Prostate gland (tissue), 2 donors: ENCODE data around the gene FABP1. TPM values are rescaled to one million over a fixed set of nuclear protein-coding genes. Genes with fewer than 3 reads are reported as not detected.

ENCODE experiments used
- DNase-seq: peaks from one replicate; pipeline ENCODE4 v3.0.0-alpha.2; 2019; ENCODE audit warnings: low spot score
- H3K27ac ChIP-seq, 2 donors: fragments of 200-600 bp; sonication (generic); 2 replicates each; pipeline ENCODE4 v1.5.1; 2017 to 2019
- H3K27me3 ChIP-seq: fragments of 200-600 bp; sonication (generic); replicated peaks from 2 replicates; pipeline ENCODE4 v1.5.1; 2019; ENCODE audit not compliant: insufficient read depth
- H3K36me3 ChIP-seq, 2 donors: fragments of 200-600 bp; sonication (generic); 1 replicate in 1 of 2; 2 replicates in 1 of 2; pipeline versions ENCODE4 v1.5.1 to v1.8.1; 2017 to 2019
- H3K4me1 ChIP-seq: fragments of 200-600 bp; sonication (generic); replicated peaks from 2 replicates; pipeline ENCODE4 v1.5.1; 2019
- H3K4me3 ChIP-seq, 2 donors: fragments of 200-600 bp; sonication (generic); 2 replicates each; pipeline ENCODE4 v1.5.1; 2017 to 2019
- H3K9me3 ChIP-seq: fragments of 200-600 bp; sonication (generic); 2 replicates; pipeline ENCODE4 v1.5.1; 2017
- CTCF ChIP-seq, 4 experiments: fragments of 200-600 bp in 2 of 4; fragments of 450-650 bp in 2 of 4; sonication (generic) in 2 of 4; IDR thresholded peaks; 1 replicate in 3 of 4; 2 replicates in 1 of 4; pipeline ENCODE4 v1.5.1; 2016 to 2019; ENCODE audit warnings: antibody characterized with exemption in 4 of 4, mild to moderate bottlenecking in 2 of 4, moderate library complexity in 2 of 4
- POLR2A ChIP-seq: fragments of 450-650 bp; IDR thresholded peaks from one replicate; pipeline ENCODE4 v1.6.1; 2016; ENCODE audit warnings: antibody characterized with exemption, mild to moderate bottlenecking
- POLR2AphosphoS5 ChIP-seq: sonication (generic); formaldehyde crosslinking; IDR thresholded peaks from one replicate; pipeline ENCODE4 v1.6.1; 2017; ENCODE audit warnings: antibody characterized with exemption
- WGBS: methylation state at CpG from one replicate; pipeline ENCODE4 v1.1.5; 2018; 5-methylcytosine and 5-hydroxymethylcytosine counted together
- intact Hi-C: fragments of 100-400 bp; cut with DNase I; formaldehyde crosslinking; loops from one replicate; pipeline ENCODE4 v1.14.2; 2022
- microRNA-seq: library from miRNA; unstranded; fragments of <30 nt; microRNA quantifications from one replicate; pipeline ENCODE4, GENCODE V29; 2016
- small RNA-seq, 2 donors: library from RNA; depleted of rRNA; stranded (forward); fragments of <200 nt; gene quantifications; one replicate each; pipeline ENCODE3, GENCODE V24; 2016
- total RNA-seq, 2 donors: library from RNA; depleted of rRNA; stranded (reverse); fragments of >200 nt; gene quantifications; one replicate each; pipeline ENCODE4 v1.1.0, GENCODE V29; 2016

FABP1 gene
- total RNA-seq, 2 donors from 2014 or later = not detected

- H3K36me3 ChIP-seq = no peaks in the 10 kb centered on the region
- no peaks in the 10 kb centered on the region for H3K4me1 ChIP-seq
- intact Hi-C loops = no loop called here
- TF ChIP-seq POLR2AphosphoS5 = no peak
- no peak for TF ChIP-seq POLR2A
- TF ChIP-seq CTCF (IDR thresholded peaks at IDR 0.05) = no peak
- H3K4me3 ChIP-seq = no peak overlapping the region
- DNase-seq = no peak
- H3K27me3 ChIP-seq = no peaks in the 10 kb centered on the region
- H3K27ac ChIP-seq = no peak overlapping the region
- 86% methylated on average over 2 of the region's 2 CpGs for WGBS
- H3K9me3 ChIP-seq = no peaks in the 10 kb centered on the region
Observed at GRCh38 chr2:88080545-88080944, 47.3 kb downstream of the FABP1 start.

GRCh38 chr2:88078643-88079172, 49.2 kb downstream of the FABP1 start:
- no peak for TF ChIP-seq POLR2AphosphoS5
- no peak for TF ChIP-seq CTCF (IDR thresholded peaks at IDR 0.05)
- TF ChIP-seq POLR2A = no peak
- no peaks in the 10 kb centered on the region for H3K36me3 ChIP-seq
- intact Hi-C loops = no loop called here
- no peaks in the 10 kb centered on the region for H3K9me3 ChIP-seq
- no peak overlapping the region for H3K4me3 ChIP-seq
- WGBS = 29% methylated on average over 3 of the region's 3 CpGs
- no peak for DNase-seq
- no peaks in the 10 kb centered on the region for H3K4me1 ChIP-seq
- H3K27ac ChIP-seq = no peak overlapping the region
- no peaks in the 10 kb centered on the region for H3K27me3 ChIP-seq

GRCh38 chr2:88077080-88077479, 50.8 kb downstream of the FABP1 start:
- intact Hi-C loops = no loop called here
- no peaks in the 10 kb centered on the region for H3K4me1 ChIP-seq
- DNase-seq = no peak

GRCh38 chr2:88074854-88075292, 53.0 kb downstream of the FABP1 start:
- no peaks in the 10 kb centered on the region for H3K9me3 ChIP-seq
- H3K27ac ChIP-seq = no peak overlapping the region
- 26% methylated on average over 4 of the region's 4 CpGs for WGBS
- TF ChIP-seq POLR2AphosphoS5 = no peak
- no peak for TF ChIP-seq CTCF (IDR thresholded peaks at IDR 0.05)
- TF ChIP-seq POLR2A = no peak
- H3K27me3 ChIP-seq = no peaks in the 10 kb centered on the region
- no peaks in the 10 kb centered on the region for H3K4me1 ChIP-seq
- H3K36me3 ChIP-seq = no peaks in the 10 kb centered on the region
- no peak for DNase-seq
- H3K4me3 ChIP-seq = no peak overlapping the region
- intact Hi-C loops = no loop called here

More at GRCh38 chr2:88077080-88077479, 50.8 kb downstream of the FABP1 start:
- no peaks in the 10 kb centered on the region for H3K36me3 ChIP-seq
- H3K9me3 ChIP-seq = no peaks in the 10 kb centered on the region
- H3K27ac ChIP-seq = no peak overlapping the region
- WGBS = 89% methylated on average over 8 of the region's 8 CpGs
- H3K4me3 ChIP-seq = no peak overlapping the region
- no peaks in the 10 kb centered on the region for H3K27me3 ChIP-seq
- no peak for TF ChIP-seq POLR2AphosphoS5
- no peak for TF ChIP-seq CTCF (IDR thresholded peaks at IDR 0.05)
- TF ChIP-seq POLR2A = no peak

GRCh38 chr2:88074150-88074549, 53.7 kb downstream of the FABP1 start:
- no peak for DNase-seq
- no peaks in the 10 kb centered on the region for H3K4me1 ChIP-seq
- no peaks in the 10 kb centered on the region for H3K9me3 ChIP-seq
- no peaks in the 10 kb centered on the region for H3K27me3 ChIP-seq
- intact Hi-C loops = no loop called here
- H3K4me3 ChIP-seq = no peak overlapping the region
- H3K36me3 ChIP-seq = no peaks in the 10 kb centered on the region
- no peak overlapping the region for H3K27ac ChIP-seq
- TF ChIP-seq CTCF (IDR thresholded peaks at IDR 0.05) (no peak), POLR2AphosphoS5 (no peak), POLR2A (no peak)

Small RNA genes lying within 50 kb of the gene (microRNA-seq; reads per million reads assigned to microRNA genes)
- gene MIR4780 = not detected

Small RNA genes lying within 50 kb of the gene (small RNA-seq; reads per million reads assigned to genes)
- 0 reads per million in 2 donors for gene MIR4780

Other genes starting within 250 kb of the FABP1 start
- gene RNU2-63P, start 111.5 kb downstream of the FABP1 start, total RNA-seq = not detected
- 10 to 100 TPM; 18.7 to 36.6 TPM for gene KRCC1, start 72.3 kb downstream of the FABP1 start, total RNA-seq
- 1 to 10 TPM; 2.4 to 3.7 TPM for gene SMYD1, start 60.2 kb downstream of the FABP1 start, total RNA-seq
- gene THNSL2, start 42.3 kb upstream of the FABP1 start, total RNA-seq = 10 to 100 TPM in 1 of 2 donors, 1 to 10 TPM in 1; 2.6 to 47.7 TPM